Prostate gland (tissue), 2 donors: ENCODE measurements around the gene FRYL. TPM values are rescaled to one million over a fixed set of nuclear protein-coding genes. Genes with fewer than 3 reads are reported as not detected.

ENCODE experiments used
- DNase-seq: peaks from one replicate; pipeline ENCODE4 v3.0.0-alpha.2; 2019; ENCODE audit warnings: low spot score
- H3K27ac ChIP-seq, 2 donors: fragments of 200-600 bp; sonication (generic); 2 replicates each; pipeline ENCODE4 v1.5.1; 2017 to 2019
- H3K27me3 ChIP-seq: fragments of 200-600 bp; sonication (generic); replicated peaks from 2 replicates; pipeline ENCODE4 v1.5.1; 2019; ENCODE audit not compliant: insufficient read depth
- H3K36me3 ChIP-seq, 2 donors: fragments of 200-600 bp; sonication (generic); 1 replicate in 1 of 2; 2 replicates in 1 of 2; pipeline versions ENCODE4 v1.5.1 to v1.8.1; 2017 to 2019
- H3K4me1 ChIP-seq: fragments of 200-600 bp; sonication (generic); replicated peaks from 2 replicates; pipeline ENCODE4 v1.5.1; 2019
- H3K4me3 ChIP-seq, 2 donors: fragments of 200-600 bp; sonication (generic); 2 replicates each; pipeline ENCODE4 v1.5.1; 2017 to 2019
- H3K9me3 ChIP-seq: fragments of 200-600 bp; sonication (generic); 2 replicates; pipeline ENCODE4 v1.5.1; 2017
- POLR2A ChIP-seq: fragments of 450-650 bp; IDR thresholded peaks from one replicate; pipeline ENCODE4 v1.6.1; 2016; ENCODE audit warnings: antibody characterized with exemption, mild to moderate bottlenecking
- POLR2AphosphoS5 ChIP-seq: sonication (generic); formaldehyde crosslinking; IDR thresholded peaks from one replicate; pipeline ENCODE4 v1.6.1; 2017; ENCODE audit warnings: antibody characterized with exemption
- WGBS: methylation state at CpG from one replicate; pipeline ENCODE4 v1.1.5; 2018; 5-methylcytosine and 5-hydroxymethylcytosine counted together
- intact Hi-C: fragments of 100-400 bp; cut with DNase I; formaldehyde crosslinking; loops from one replicate; pipeline ENCODE4 v1.14.2; 2022
- total RNA-seq, 2 donors: library from RNA; depleted of rRNA; stranded (reverse); fragments of >200 nt; gene quantifications; one replicate each; pipeline ENCODE4 v1.1.0, GENCODE V29; 2016
- TF ChIP-seq, protein P1 (sequence below), 4 experiments: fragments of 200-600 bp in 2 of 4; fragments of 450-650 bp in 2 of 4; sonication (generic) in 2 of 4; IDR thresholded peaks; 1 replicate in 3 of 4; 2 replicates in 1 of 4; pipeline ENCODE4 v1.5.1; 2016 to 2019; ENCODE audit warnings: antibody characterized with exemption in 4 of 4, mild to moderate bottlenecking in 2 of 4, moderate library complexity in 2 of 4

The FRYL gene
- total RNA-seq, 2 donors from 2014 or later: 40.0 to 47.6 TPM

DNA sequence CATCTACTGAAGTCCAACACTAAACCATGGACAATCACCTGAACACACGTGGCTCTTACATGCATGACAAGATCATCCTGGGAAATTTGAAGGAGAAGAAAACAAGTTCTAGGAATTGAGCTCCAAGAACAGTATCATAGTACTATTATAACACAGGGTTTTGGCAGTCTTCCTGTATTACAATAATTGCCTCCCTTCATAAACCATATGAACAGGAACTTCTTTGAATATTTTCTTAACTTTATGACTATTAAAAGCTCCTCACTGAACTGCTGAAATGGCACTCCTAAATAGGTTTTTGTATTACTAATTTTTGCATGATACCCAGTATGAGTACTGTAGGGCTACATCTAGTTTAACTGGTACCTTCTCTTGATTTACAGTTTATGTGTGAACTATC is 160.0 kb downstream of the FRYL start:
- Histone ChIP-seq H3K9me3 (no peaks in the 10 kb centered on the region), H3K4me3 (no peak overlapping the region), H3K36me3 (no peaks in the 10 kb centered on the region), H3K27ac (no peak overlapping the region), H3K27me3 (no peaks in the 10 kb centered on the region), H3K4me1 (no peaks in the 10 kb centered on the region)
- TF ChIP-seq, protein P1, sequence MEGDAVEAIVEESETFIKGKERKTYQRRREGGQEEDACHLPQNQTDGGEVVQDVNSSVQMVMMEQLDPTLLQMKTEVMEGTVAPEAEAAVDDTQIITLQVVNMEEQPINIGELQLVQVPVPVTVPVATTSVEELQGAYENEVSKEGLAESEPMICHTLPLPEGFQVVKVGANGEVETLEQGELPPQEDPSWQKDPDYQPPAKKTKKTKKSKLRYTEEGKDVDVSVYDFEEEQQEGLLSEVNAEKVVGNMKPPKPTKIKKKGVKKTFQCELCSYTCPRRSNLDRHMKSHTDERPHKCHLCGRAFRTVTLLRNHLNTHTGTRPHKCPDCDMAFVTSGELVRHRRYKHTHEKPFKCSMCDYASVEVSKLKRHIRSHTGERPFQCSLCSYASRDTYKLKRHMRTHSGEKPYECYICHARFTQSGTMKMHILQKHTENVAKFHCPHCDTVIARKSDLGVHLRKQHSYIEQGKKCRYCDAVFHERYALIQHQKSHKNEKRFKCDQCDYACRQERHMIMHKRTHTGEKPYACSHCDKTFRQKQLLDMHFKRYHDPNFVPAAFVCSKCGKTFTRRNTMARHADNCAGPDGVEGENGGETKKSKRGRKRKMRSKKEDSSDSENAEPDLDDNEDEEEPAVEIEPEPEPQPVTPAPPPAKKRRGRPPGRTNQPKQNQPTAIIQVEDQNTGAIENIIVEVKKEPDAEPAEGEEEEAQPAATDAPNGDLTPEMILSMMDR (IDR thresholded peaks at IDR 0.05): no peak
- TF ChIP-seq POLR2A: no peak
- TF ChIP-seq POLR2AphosphoS5: no peak
- no peak for DNase-seq
- 37% methylated on average over 1 of the region's 1 CpG for WGBS
- intact Hi-C loops: no loop called here

DNA sequence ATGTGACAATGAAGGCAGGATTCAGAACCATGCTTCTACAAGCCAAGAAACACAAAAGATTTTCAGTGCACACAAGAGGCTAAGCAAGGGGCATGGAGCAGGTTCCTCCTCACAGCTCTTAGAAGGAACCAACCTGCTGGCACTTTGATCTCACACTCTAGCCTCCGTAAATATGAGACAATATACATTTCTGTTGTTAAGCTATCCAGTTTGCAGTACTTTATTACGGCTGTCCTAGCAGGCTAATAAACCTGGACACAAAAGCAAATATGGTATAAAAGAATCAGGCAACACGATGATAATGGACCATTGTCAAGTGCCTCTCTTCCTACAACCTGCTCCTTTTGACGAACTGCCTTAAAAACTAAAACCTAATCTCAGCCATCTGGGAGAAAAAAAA is 175.6 kb downstream of the FRYL start:
- peaks cover 5% of the 10 kb centered on the region for H3K4me1 ChIP-seq
- intact Hi-C loops: no loop called here
- WGBS: 34% methylated on average over 4 of the region's 4 CpGs
- DNase-seq: no peak
- TF ChIP-seq POLR2A (no peak), POLR2AphosphoS5 (no peak)
- TF ChIP-seq, protein P1 (IDR thresholded peaks at IDR 0.05): no peak
- H3K36me3 ChIP-seq: no peaks in the 10 kb centered on the region
- H3K9me3 ChIP-seq: no peaks in the 10 kb centered on the region
- no peak overlapping the region for H3K27ac ChIP-seq
- no peaks in the 10 kb centered on the region for H3K27me3 ChIP-seq
- H3K4me3 ChIP-seq: no peak overlapping the region

GRCh38 chr4:48604041-48604440 is 176.0 kb downstream of the FRYL start:
- Histone ChIP-seq H3K9me3 (no peaks in the 10 kb centered on the region), H3K4me3 (no peak overlapping the region), H3K4me1 (peaks cover 5% of the 10 kb centered on the region), H3K27me3 (no peaks in the 10 kb centered on the region), H3K36me3 (no peaks in the 10 kb centered on the region), H3K27ac (no peak overlapping the region)
- intact Hi-C loops: no loop called here
- WGBS: 80% methylated on average over 1 of the region's 1 CpG
- no peak for DNase-seq
- TF ChIP-seq POLR2AphosphoS5 (no peak), POLR2A (no peak)
- TF ChIP-seq, protein P1 (IDR thresholded peaks at IDR 0.05): no peak

- Histone ChIP-seq H3K27ac (no peak overlapping the region), H3K4me1 (peaks cover 5% of the 10 kb centered on the region), H3K9me3 (no peaks in the 10 kb centered on the region), H3K4me3 (no peak overlapping the region), H3K27me3 (no peaks in the 10 kb centered on the region), H3K36me3 (no peaks in the 10 kb centered on the region)
- no peak for DNase-seq
- WGBS: 64% methylated on average over 3 of the region's 3 CpGs
- TF ChIP-seq, protein P1 (IDR thresholded peaks at IDR 0.05): no peak
- TF ChIP-seq POLR2A (no peak), POLR2AphosphoS5 (no peak)
- intact Hi-C loops: no loop called here
Measured at GRCh38 chr4:48603366-48604003, 176.6 kb downstream of the FRYL start.

DNA sequence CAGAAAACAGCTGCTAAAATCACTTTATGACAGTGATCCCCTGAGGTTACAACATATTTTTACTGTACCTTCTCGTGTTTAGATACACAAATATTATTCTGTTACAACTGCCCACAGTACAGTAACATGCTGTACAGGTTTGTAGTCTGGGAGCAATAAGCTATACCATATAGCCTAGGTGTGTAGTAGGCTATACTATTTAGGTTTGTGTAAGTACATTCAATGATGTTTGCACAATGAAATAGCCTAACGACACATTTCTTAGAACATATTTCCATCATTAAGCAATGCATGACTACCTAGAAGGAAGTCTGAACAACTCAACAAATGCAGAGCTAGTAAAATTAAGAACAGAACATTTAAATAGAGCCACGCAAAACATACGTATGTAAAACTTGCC is 177.3 kb downstream of the FRYL start:
- Histone ChIP-seq H3K27me3 (no peaks in the 10 kb centered on the region), H3K4me1 (peaks cover 5% of the 10 kb centered on the region), H3K4me3 (no peak overlapping the region), H3K9me3 (no peaks in the 10 kb centered on the region), H3K27ac (no peak overlapping the region), H3K36me3 (no peaks in the 10 kb centered on the region)
- no peak for TF ChIP-seq POLR2AphosphoS5
- TF ChIP-seq, protein P1 (IDR thresholded peaks at IDR 0.05): no peak
- no peak for TF ChIP-seq POLR2A
- no peak for DNase-seq
- intact Hi-C loops: no loop called here
- WGBS: 32% methylated on average over 4 of the region's 4 CpGs
